H9 (cell line): Measurements from ENCODE around the gene ASMTL. TPM values are rescaled to one million over a fixed set of nuclear protein-coding genes. Genes with fewer than 3 reads are reported as not detected.

ENCODE experiments used
- DNase-seq: peaks from one replicate; pipeline ENCODE4 v3.0.0-alpha.2; 2017
- H2AFZ ChIP-seq: one replicate; pipeline ENCODE4 v1.6.1; 2013; ENCODE audit warnings: mild to moderate bottlenecking, low read length, control low read depth, moderate library complexity
- H2AK5ac ChIP-seq: 2 replicates; pipeline ENCODE4 v1.6.1; 2013; ENCODE audit warnings: low read length, control low read depth, mixed read lengths; ENCODE audit not compliant: insufficient read length
- H2BK120ac ChIP-seq: one replicate; pipeline ENCODE4 v1.6.1; 2013; ENCODE audit warnings: low read depth, mild to moderate bottlenecking, low read length, control low read depth, inconsistent platforms; ENCODE audit not compliant: poor library complexity, severe bottlenecking
- H2BK12ac ChIP-seq: 2 replicates; pipeline ENCODE4 v1.6.1; 2013; ENCODE audit warnings: low read length, control low read depth, mixed read lengths, low read depth; ENCODE audit not compliant: insufficient read length
- H2BK15ac ChIP-seq: 2 replicates; pipeline ENCODE4 v1.6.1; 2013; ENCODE audit warnings: low read depth, low read length, control low read depth
- H2BK20ac ChIP-seq: one replicate; pipeline ENCODE4 v1.6.1; 2013; ENCODE audit warnings: low read depth, mild to moderate bottlenecking, low read length, control low read depth, inconsistent platforms; ENCODE audit not compliant: poor library complexity, severe bottlenecking
- H2BK5ac ChIP-seq: 2 replicates; pipeline ENCODE4 v1.6.1; 2013; ENCODE audit warnings: low read length, control low read depth, mixed read lengths; ENCODE audit not compliant: insufficient read length
- H3K14ac ChIP-seq: 2 replicates; pipeline ENCODE4 v1.6.1; 2013; ENCODE audit warnings: low read length, control low read depth; ENCODE audit not compliant: insufficient read depth
- H3K18ac ChIP-seq: 2 replicates; pipeline ENCODE4 v1.6.1; 2013; ENCODE audit warnings: low read depth, mild to moderate bottlenecking, mixed read lengths, low read length, control low read depth; ENCODE audit not compliant: insufficient read length
- H3K23ac ChIP-seq: 2 replicates; pipeline ENCODE4 v1.6.1; 2013; ENCODE audit warnings: low read length, control low read depth, mixed read lengths, low read depth; ENCODE audit not compliant: insufficient read length
- H3K23me2 ChIP-seq: 2 replicates; pipeline ENCODE4 v1.6.1; 2013; ENCODE audit warnings: low read depth, mild to moderate bottlenecking, mixed read lengths, low read length, control low read depth; ENCODE audit not compliant: insufficient read length, poor library complexity, severe bottlenecking
- H3K27ac ChIP-seq: 2 replicates; pipeline ENCODE4 v1.5.1; 2013; ENCODE audit warnings: low read length, control low read depth, mixed read lengths, low read depth; ENCODE audit not compliant: insufficient read length
- H3K27me3 ChIP-seq: 2 replicates; pipeline ENCODE4 v1.6.1; 2013; ENCODE audit warnings: low read length, control low read depth, inconsistent platforms; ENCODE audit not compliant: insufficient read depth
- H3K4ac ChIP-seq: 2 replicates; pipeline ENCODE4 v1.6.1; 2013; ENCODE audit warnings: low read depth, mild to moderate bottlenecking, control low read depth, inconsistent platforms, low read length, moderate library complexity
- H3K4me1 ChIP-seq: 2 replicates; pipeline ENCODE4 v1.6.1; 2013; ENCODE audit warnings: low read length, control low read depth, inconsistent platforms; ENCODE audit not compliant: insufficient read depth
- H3K4me2 ChIP-seq: 2 replicates; pipeline ENCODE4 v1.6.1; 2013; ENCODE audit warnings: low read length, control low read depth, mixed read lengths; ENCODE audit not compliant: insufficient read length, insufficient read depth
- H3K56ac ChIP-seq: 2 replicates; pipeline ENCODE4 v1.6.1; 2013; ENCODE audit warnings: low read depth, mild to moderate bottlenecking, mixed read lengths, low read length, control low read depth; ENCODE audit not compliant: insufficient read length
- H3K79me1 ChIP-seq: 2 replicates; pipeline ENCODE4 v1.6.1; 2013; ENCODE audit warnings: low read depth, mild to moderate bottlenecking, moderate library complexity, low read length, control low read depth, inconsistent platforms; ENCODE audit not compliant: insufficient read depth, poor library complexity, severe bottlenecking
- H3K79me2 ChIP-seq: 2 replicates; pipeline ENCODE4 v1.6.1; 2013; ENCODE audit warnings: low read length, control low read depth, inconsistent platforms; ENCODE audit not compliant: insufficient read depth
- H3K9ac ChIP-seq: 2 replicates; pipeline ENCODE4 v1.6.1; 2013; ENCODE audit warnings: low read length, control low read depth, mixed read lengths; ENCODE audit not compliant: insufficient read length; ENCODE audit errors: extremely low read depth
- H3K9me3 ChIP-seq: one replicate; pipeline ENCODE4 v1.6.1; 2013; ENCODE audit warnings: low read depth, low read length, inconsistent platforms; ENCODE audit not compliant: control insufficient read depth
- H3T11ph ChIP-seq: one replicate; pipeline ENCODE4 v1.6.1; 2013; ENCODE audit warnings: mild to moderate bottlenecking, low read length, control low read depth, inconsistent platforms
- H4K20me1 ChIP-seq: one replicate; pipeline ENCODE4 v1.6.1; 2013; ENCODE audit not compliant: control insufficient read depth, insufficient read length, insufficient read depth
- H4K5ac ChIP-seq: 2 replicates; pipeline ENCODE4 v1.6.1; 2013; ENCODE audit warnings: low read depth, mild to moderate bottlenecking, mixed read lengths, low read length, control low read depth; ENCODE audit not compliant: insufficient read length
- H4K8ac ChIP-seq: replicated peaks from 2 replicates; pipeline ENCODE4 v1.6.1; 2013; ENCODE audit warnings: low read length, control low read depth, mixed read lengths, low read depth; ENCODE audit not compliant: insufficient read length
- H4K91ac ChIP-seq: 2 replicates; pipeline ENCODE4 v1.6.1; 2013; ENCODE audit warnings: low read depth, mild to moderate bottlenecking, moderate library complexity, mixed read lengths, low read length, control low read depth; ENCODE audit not compliant: insufficient read length
- H3K27ac Mint-ChIP-seq, 3 experiments: 2 replicates in 2 of 3; 3 replicates in 1 of 3; pipeline ENCODE4 v1.8.0; 2020 to 2021; ENCODE audit warnings: mixed read lengths in 3 of 3, mild to moderate bottlenecking in 1 of 3, moderate library complexity in 1 of 3
- H3K27me3 Mint-ChIP-seq: 2 replicates; pipeline ENCODE4 v1.8.0; 2021; ENCODE audit warnings: low read depth, mild to moderate bottlenecking, moderate library complexity, mixed read lengths
- H3K36me3 Mint-ChIP-seq, 3 experiments: 2 replicates in 2 of 3; 3 replicates in 1 of 3; pipeline ENCODE4 v1.8.0; 2020 to 2021; ENCODE audit warnings: low read depth in 3 of 3, mixed read lengths in 3 of 3; ENCODE audit not compliant: insufficient read depth in 1 of 3
- H3K4me1 Mint-ChIP-seq, 2 experiments: 2 replicates each; pipeline ENCODE4 v1.8.0; 2020; ENCODE audit warnings: mixed read lengths in 2 of 2
- H3K4me3 Mint-ChIP-seq, 2 experiments: 2 replicates in 1 of 2; 3 replicates in 1 of 2; pipeline ENCODE4 v1.8.0; 2020 to 2021; ENCODE audit warnings: mild to moderate bottlenecking in 2 of 2, mixed read lengths in 2 of 2, moderate library complexity in 1 of 2
- H3K9me3 Mint-ChIP-seq, 2 experiments: 2 replicates in 1 of 2; 3 replicates in 1 of 2; pipeline ENCODE4 v1.8.0; 2020; ENCODE audit warnings: mild to moderate bottlenecking in 2 of 2, mixed read lengths in 2 of 2, moderate library complexity in 1 of 2
- WGBS: extraction: QIAGEN DNeasy Blood & Tissue Kit; methylation state at CpG from one replicate; pipeline ENCODE4 v1.1.7; 2013; ENCODE audit warnings: missing lambda C conversion rate, low lambda C conversion rate, mixed read lengths; ENCODE audit not compliant: insufficient read length; ENCODE audit errors: extremely low coverage; 5-methylcytosine and 5-hydroxymethylcytosine counted together
- total RNA-seq: library from RNA; stranded (reverse); gene quantifications from 2 replicates; pipeline ENCODE4 v1.2.1, GENCODE V29; 2021
- TF ChIP-seq, protein P1 (sequence below): fragments of 200-600 bp; sonication (generic); conservative IDR thresholded peaks from 3 replicates; pipeline ENCODE4 v1.8.0; 2021; ENCODE audit warnings: antibody characterized with exemption, mild to moderate bottlenecking

ASMTL gene
- total RNA-seq, 1 experiment from 2014 or later: 59.8 TPM

DNA sequence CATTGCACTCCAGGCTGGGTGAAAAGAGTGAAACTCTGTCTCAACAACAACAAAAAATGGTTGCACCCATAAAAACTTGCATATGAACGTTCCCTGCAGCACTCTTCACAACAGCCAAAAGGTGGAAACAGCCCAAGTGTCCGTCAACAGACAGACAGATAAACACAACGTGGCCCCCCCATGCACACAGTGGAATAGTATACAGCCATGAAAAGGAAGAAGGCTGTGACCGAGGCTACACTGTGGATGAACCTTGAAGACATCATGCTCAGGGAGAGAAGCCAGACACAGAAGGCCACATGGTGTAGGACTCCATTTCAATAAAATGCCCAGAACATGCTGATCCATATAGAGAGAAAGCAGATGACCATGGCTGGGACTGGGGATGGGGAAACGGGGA is 33.5 kb upstream of the ASMTL start:
- Mint-ChIP-seq H3K9me3 (peaks cover 14 to 17% of the 10 kb centered on the region in 2 experiments), H3K27ac (no peak overlapping the region), H3K4me1 (peaks cover 8 to 9% of the 10 kb centered on the region in 2 experiments), H3K36me3 (peaks cover 0 to 7% (median 0%) of the 10 kb centered on the region in 3 experiments; a peak in 3 of 7 replicates), H3K27me3 (peaks cover 9% of the 10 kb centered on the region), H3K4me3 (no peak overlapping the region)
- H2AFZ ChIP-seq: no peak overlapping the region
- no peak overlapping the region for H3K9ac ChIP-seq
- peaks cover 2% of the 10 kb centered on the region; the same call in 1 of the 2 replicates for H3K4me1 ChIP-seq
- no peaks in the 10 kb centered on the region for H3K9me3 ChIP-seq
- no peak for DNase-seq
- H3K27me3 ChIP-seq: no peaks in the 10 kb centered on the region
- H2BK20ac ChIP-seq: no peak overlapping the region
- H3K4me2 ChIP-seq: no peak overlapping the region
- H2BK120ac ChIP-seq: no peak overlapping the region
- TF ChIP-seq, protein P1, sequence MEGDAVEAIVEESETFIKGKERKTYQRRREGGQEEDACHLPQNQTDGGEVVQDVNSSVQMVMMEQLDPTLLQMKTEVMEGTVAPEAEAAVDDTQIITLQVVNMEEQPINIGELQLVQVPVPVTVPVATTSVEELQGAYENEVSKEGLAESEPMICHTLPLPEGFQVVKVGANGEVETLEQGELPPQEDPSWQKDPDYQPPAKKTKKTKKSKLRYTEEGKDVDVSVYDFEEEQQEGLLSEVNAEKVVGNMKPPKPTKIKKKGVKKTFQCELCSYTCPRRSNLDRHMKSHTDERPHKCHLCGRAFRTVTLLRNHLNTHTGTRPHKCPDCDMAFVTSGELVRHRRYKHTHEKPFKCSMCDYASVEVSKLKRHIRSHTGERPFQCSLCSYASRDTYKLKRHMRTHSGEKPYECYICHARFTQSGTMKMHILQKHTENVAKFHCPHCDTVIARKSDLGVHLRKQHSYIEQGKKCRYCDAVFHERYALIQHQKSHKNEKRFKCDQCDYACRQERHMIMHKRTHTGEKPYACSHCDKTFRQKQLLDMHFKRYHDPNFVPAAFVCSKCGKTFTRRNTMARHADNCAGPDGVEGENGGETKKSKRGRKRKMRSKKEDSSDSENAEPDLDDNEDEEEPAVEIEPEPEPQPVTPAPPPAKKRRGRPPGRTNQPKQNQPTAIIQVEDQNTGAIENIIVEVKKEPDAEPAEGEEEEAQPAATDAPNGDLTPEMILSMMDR: no peak
- H4K8ac ChIP-seq: no peak overlapping the region
- H3K4ac ChIP-seq: no peak overlapping the region
- H3K23me2 ChIP-seq: peaks cover 3% of the 10 kb centered on the region
- H3K27ac ChIP-seq: no peak overlapping the region
- H3T11ph ChIP-seq: no peak overlapping the region
- no peak overlapping the region for H3K18ac ChIP-seq
- no peaks in the 10 kb centered on the region for H4K20me1 ChIP-seq
- no CpG with 5 or more reads among the region's 5 CpGs for WGBS
- H3K14ac ChIP-seq: no peak overlapping the region
- no peak overlapping the region for H2AK5ac ChIP-seq
- H3K79me1 ChIP-seq: no peaks in the 10 kb centered on the region
- H4K5ac ChIP-seq: no peak overlapping the region
- no peak overlapping the region for H2BK12ac ChIP-seq
- no peaks in the 10 kb centered on the region for H3K79me2 ChIP-seq
- H4K91ac ChIP-seq: no peak overlapping the region
- H3K56ac ChIP-seq: no peak overlapping the region
- H2BK15ac ChIP-seq: no peak overlapping the region
- no peak overlapping the region for H3K23ac ChIP-seq
- H2BK5ac ChIP-seq: no peak overlapping the region
